Muscle of back (tissue), 13 donors: ENCODE results near the gene CISTR. TPM values are rescaled to one million over a fixed set of nuclear protein-coding genes. Genes with fewer than 3 reads are reported as not detected.
"Not testable (repeated sequence)": the region's sequence is repeated elsewhere in the genome, so short reads cannot be mapped to it uniquely, and the experiment has no call there.

ENCODE experiments used
- DNase-seq, 3 donors: peaks; one replicate each; pipeline versions ENCODE4 v3.0.0 to v3.0.0-alpha.2; 2013
- long read RNA-seq, 9 donors: transcript quantifications; one replicate each; lab custom pipeline, GENCODE V29; 2026
- polyA plus RNA-seq, 10 donors: library from polyadenylated mRNA; unstranded; fragments of 120-200 nt; gene quantifications; one replicate each; pipeline ENCODE4 v1.2.1, GENCODE V29; 2013; ENCODE audit not compliant: insufficient read length in 10 of 10

The CISTR gene
- polyA plus RNA-seq = not detected
- long read RNA-seq, donor 1 = 0 reads
- long read RNA-seq, donor 2 = 0 reads
- long read RNA-seq, donor 3 = 0 reads
- long read RNA-seq, donor 4 = 0 reads
- long read RNA-seq, donor 5 = 0 reads
- long read RNA-seq, donor 6 = 0 reads
- long read RNA-seq, donor 7 = 0 reads
- long read RNA-seq, donor 8 = 0 reads
- long read RNA-seq, donor 9 = 0 reads

GRCh38 chr12:53751336-53752191, at the start of gene CISTR:
CISTR (minus strand) TSS chr12:53751979.
- DNase-seq = peak in 1 of 3 donors; percentile 61

- no peak for DNase-seq
These were observed 46.8 kb upstream of the CISTR start for GRCh38 chr12:53798575-53798974.

- DNase-seq = no peak
These were observed 44.1 kb upstream of the CISTR start for GRCh38 chr12:53795927-53796326.

GRCh38 chr12:53793221-53793620, 41.4 kb upstream of the CISTR start:
- no peak for DNase-seq

GRCh38 chr12:53791735-53792326, 40.1 kb upstream of the CISTR start:
- DNase-seq = no peak

- DNase-seq = no peak
These were observed 37.8 kb upstream of the CISTR start for GRCh38 chr12:53789570-53789969.

GRCh38 chr12:53788892-53789291, 37.1 kb upstream of the CISTR start:
- peak in 1 of 3 donors; percentile 47 for DNase-seq

GRCh38 chr12:53786411-53786810, 34.6 kb upstream of the CISTR start:
- no peak for DNase-seq

- DNase-seq = no peak
These were observed 33.4 kb upstream of the CISTR start for GRCh38 chr12:53785161-53785560.

GRCh38 chr12:53782093-53782703, 30.4 kb upstream of the CISTR start:
- no peak for DNase-seq

- DNase-seq = no peak
These were observed 29.5 kb upstream of the CISTR start for GRCh38 chr12:53781228-53781801.

GRCh38 chr12:53780323-53780722, 28.5 kb upstream of the CISTR start:
- DNase-seq = no peak

- not testable (repeated sequence) for DNase-seq
These were observed 27.9 kb upstream of the CISTR start for GRCh38 chr12:53779679-53780078.

- DNase-seq = no peak
These were observed 26.3 kb upstream of the CISTR start for GRCh38 chr12:53777936-53778644.

- no peak for DNase-seq
These were observed 25.6 kb upstream of the CISTR start for GRCh38 chr12:53777412-53777811.

GRCh38 chr12:53776872-53777271, 25.1 kb upstream of the CISTR start:
- no peak for DNase-seq

GRCh38 chr12:53775478-53776145, 23.8 kb upstream of the CISTR start:
- peak; percentile 52 to 88 (median 67) for DNase-seq

- peak in 1 of 3 donors; percentile 87 for DNase-seq
These were observed 18.5 kb upstream of the CISTR start for GRCh38 chr12:53770281-53770680.

GRCh38 chr12:53768976-53769375, 17.2 kb upstream of the CISTR start:
- DNase-seq = no peak

GRCh38 chr12:53766881-53767280, 15.1 kb upstream of the CISTR start:
- no peak for DNase-seq

- DNase-seq = no peak
These were observed 14.1 kb upstream of the CISTR start for GRCh38 chr12:53765891-53766290.
